Neural progenitor cell (in vitro differentiated cells): Measurements from ENCODE around the gene UNC13C. TPM values are rescaled to one million over a fixed set of nuclear protein-coding genes. Genes with fewer than 3 reads are reported as not detected.
"Not testable (repeated sequence)": the region's sequence is repeated elsewhere in the genome, so short reads cannot be mapped to it uniquely, and the experiment has no call there.

ENCODE experiments used
- DNase-seq: peaks from one replicate; pipeline ENCODE4 v3.0.0-alpha.2; 2016; ENCODE audit warnings: low spot score
- H2AFZ ChIP-seq: fragments of 200-600 bp; sonication (generic); replicated peaks from 2 replicates; pipeline ENCODE4 v1.6.1; 2016; ENCODE audit warnings: antibody characterized with exemption
- H3F3A ChIP-seq: fragments of 200-600 bp; sonication (generic); 2 replicates; pipeline ENCODE4 v1.6.1; 2016; ENCODE audit warnings: antibody characterized with exemption, low read depth
- H3K27ac ChIP-seq: fragments of 200-600 bp; sonication (generic); 2 replicates; pipeline ENCODE4 v1.5.1; 2016; ENCODE audit warnings: mild to moderate bottlenecking
- H3K27me3 ChIP-seq: fragments of 200-600 bp; sonication (generic); 2 replicates; pipeline ENCODE4 v1.6.1; 2016; ENCODE audit warnings: mild to moderate bottlenecking, moderate library complexity
- H3K36me3 ChIP-seq: fragments of 200-600 bp; sonication (generic); 2 replicates; pipeline ENCODE4 v1.5.1; 2016
- H3K4me1 ChIP-seq: fragments of 200-600 bp; sonication (generic); 2 replicates; pipeline ENCODE4 v1.6.1; 2016; ENCODE audit warnings: mixed run types
- H3K4me2 ChIP-seq: fragments of 200-600 bp; sonication (generic); 2 replicates; pipeline ENCODE4 v1.6.1; 2016
- H3K4me3 ChIP-seq: fragments of 200-600 bp; sonication (generic); 2 replicates; pipeline ENCODE4 v1.5.1; 2016
- H3K79me2 ChIP-seq: fragments of 200-600 bp; sonication (generic); 2 replicates; pipeline ENCODE4 v1.6.1; 2016; ENCODE audit warnings: low read depth
- H3K9ac ChIP-seq: fragments of 200-600 bp; sonication (generic); 2 replicates; pipeline ENCODE4 v1.6.1; 2016
- H3K9me3 ChIP-seq: fragments of 200-600 bp; sonication (generic); 2 replicates; pipeline ENCODE4 v1.5.1; 2016; ENCODE audit warnings: low read depth
- H4K20me1 ChIP-seq: fragments of 200-600 bp; sonication (generic); 2 replicates; pipeline ENCODE4 v1.6.1; 2016; ENCODE audit warnings: low read depth
- H3K27ac Mint-ChIP-seq: 3 replicates; pipeline ENCODE4 v1.8.0; 2021; ENCODE audit warnings: mixed read lengths
- H3K27me3 Mint-ChIP-seq: 2 replicates; pipeline ENCODE4 v1.8.0; 2022; ENCODE audit warnings: low read depth, mild to moderate bottlenecking, inconsistent platforms, moderate library complexity, mixed read lengths; ENCODE audit not compliant: insufficient read depth
- H3K36me3 Mint-ChIP-seq: 3 replicates; pipeline ENCODE4 v1.8.0; 2021; ENCODE audit warnings: mixed read lengths
- H3K4me1 Mint-ChIP-seq: 3 replicates; pipeline ENCODE4 v1.8.0; 2021; ENCODE audit warnings: mixed read lengths
- H3K4me3 Mint-ChIP-seq: 3 replicates; pipeline ENCODE4 v1.8.0; 2021; ENCODE audit warnings: mild to moderate bottlenecking, moderate library complexity, mixed read lengths
- H3K9me3 Mint-ChIP-seq: 3 replicates; pipeline ENCODE4 v1.8.0; 2020; ENCODE audit warnings: mixed read lengths
- CTCF ChIP-seq: fragments of 200-600 bp; sonication (generic); IDR thresholded peaks from 2 replicates; pipeline ENCODE4 v1.5.1; 2017; ENCODE audit warnings: antibody characterized with exemption, mild to moderate bottlenecking
- EZH2 ChIP-seq: fragments of 200-600 bp; sonication (generic); IDR thresholded peaks from 2 replicates; pipeline ENCODE4 v1.6.1; 2017; ENCODE audit warnings: antibody characterized with exemption, mild to moderate bottlenecking, moderate library complexity
- EZH2phosphoT487 ChIP-seq: fragments of 200-600 bp; sonication (generic); IDR thresholded peaks from 2 replicates; pipeline ENCODE4 v1.6.1; 2017; ENCODE audit warnings: antibody characterized with exemption
- total RNA-seq: library from RNA; depleted of rRNA; stranded (reverse); fragments of >200 nt; gene quantifications from 2 replicates; pipeline ENCODE4 v1.2.3, GENCODE V29; 2015; ENCODE audit warnings: low replicate concordance

The UNC13C gene
- 0.03 TPM in 1 of 2 replicates, not detected in the other for total RNA-seq

GRCh38 chr15:53978253-53978906 lies at the start of gene UNC13C:
UNC13C (plus strand) TSS chr15:53978441; CDS start chr15:54012904, 34,463 bp downstream.
- H3K9ac ChIP-seq = no peak within 1 kb of the TSS
- H3K4me3 ChIP-seq = peak within 1 kb of the TSS; percentile 39
- TF ChIP-seq CTCF (no peak), EZH2phosphoT487 (no peak), EZH2 (no peak)
- Mint-ChIP-seq H3K9me3 (no peaks in the 10 kb centered on the region), H3K27me3 (peaks cover 10% of the 10 kb centered on the region), H3K4me1 (peaks cover 11% of the 10 kb centered on the region), H3K4me3 (peak within 1 kb of the TSS; percentile 88), H3K36me3 (no peaks in the 10 kb centered on the region), H3K27ac (no peak within 1 kb of the TSS)
- H3F3A ChIP-seq = no peaks in the 10 kb centered on the region
- peak within 1 kb of the TSS; percentile 59 for H3K4me2 ChIP-seq
- H3K27ac ChIP-seq = no peak within 1 kb of the TSS
- no peaks in the 10 kb centered on the region for H4K20me1 ChIP-seq
- no peaks in the 10 kb centered on the region for H3K4me1 ChIP-seq
- H3K36me3 ChIP-seq = no peaks in the 10 kb centered on the region
- no peak within 1 kb of the TSS for H2AFZ ChIP-seq
- H3K79me2 ChIP-seq = no peaks in the 10 kb centered on the region
- peak; percentile 51 for DNase-seq
- H3K9me3 ChIP-seq = peaks cover 4% of the 10 kb centered on the region
- peaks cover 23% of the 10 kb centered on the region for H3K27me3 ChIP-seq

- TF ChIP-seq EZH2phosphoT487 (no peak), EZH2 (no peak)
- H4K20me1 ChIP-seq = no peaks in the 10 kb centered on the region
- H3K9me3 Mint-ChIP-seq = peaks cover 24% of the 10 kb centered on the region
- no peak overlapping the region for H3K27ac ChIP-seq
- H3K4me3 Mint-ChIP-seq = no peak overlapping the region
- no peaks in the 10 kb centered on the region for H3K79me2 ChIP-seq
- H3K27ac Mint-ChIP-seq = no peak overlapping the region
- no peak overlapping the region for H2AFZ ChIP-seq
- H3K36me3 ChIP-seq = no peaks in the 10 kb centered on the region
- no peak overlapping the region for H3K9ac ChIP-seq
- no peaks in the 10 kb centered on the region for H3K27me3 ChIP-seq
- H3K9me3 ChIP-seq = peaks cover 7% of the 10 kb centered on the region
- no peaks in the 10 kb centered on the region for H3K4me1 Mint-ChIP-seq
- H3K4me2 ChIP-seq = no peak overlapping the region
- H3K36me3 Mint-ChIP-seq = no peaks in the 10 kb centered on the region
- H3F3A ChIP-seq = no peaks in the 10 kb centered on the region
- no peak for DNase-seq
- no peaks in the 10 kb centered on the region for H3K27me3 Mint-ChIP-seq
- H3K4me3 ChIP-seq = no peak overlapping the region
- no peaks in the 10 kb centered on the region for H3K4me1 ChIP-seq
Observed at GRCh38 chr15:53936137-53936536, 42.1 kb upstream of the UNC13C start.

GRCh38 chr15:53937632-53938031 lies 40.6 kb upstream of the UNC13C start:
- not testable (repeated sequence) for H2AFZ ChIP-seq, H3K79me2 ChIP-seq, H3K36me3 Mint-ChIP-seq, H3K4me3 ChIP-seq, H3K27me3 ChIP-seq, DNase-seq, H3K4me2 ChIP-seq, H3K27me3 Mint-ChIP-seq, H3F3A ChIP-seq, H3K9ac ChIP-seq, H4K20me1 ChIP-seq, H3K4me1 Mint-ChIP-seq, H3K9me3 ChIP-seq, H3K27ac Mint-ChIP-seq, H3K27ac ChIP-seq, H3K4me3 Mint-ChIP-seq, H3K36me3 ChIP-seq, H3K4me1 ChIP-seq
- H3K9me3 Mint-ChIP-seq = peaks cover 24% of the 10 kb centered on the region

GRCh38 chr15:53950572-53950971 lies 27.7 kb upstream of the UNC13C start:
- no peak overlapping the region for H3K27ac Mint-ChIP-seq
- H3K9me3 Mint-ChIP-seq = peaks cover 6% of the 10 kb centered on the region
- H3K36me3 ChIP-seq = no peaks in the 10 kb centered on the region
- H3K4me1 ChIP-seq = no peaks in the 10 kb centered on the region
- TF ChIP-seq EZH2 (no peak), EZH2phosphoT487 (no peak), CTCF (no peak)
- no peak overlapping the region for H3K27ac ChIP-seq
- H4K20me1 ChIP-seq = no peaks in the 10 kb centered on the region
- no peak overlapping the region for H2AFZ ChIP-seq
- H3K4me2 ChIP-seq = no peak overlapping the region
- no peak overlapping the region for H3K9ac ChIP-seq
- no peaks in the 10 kb centered on the region for H3K27me3 Mint-ChIP-seq
- H3K4me1 Mint-ChIP-seq = no peaks in the 10 kb centered on the region
- DNase-seq = no peak
- no peak overlapping the region for H3K4me3 ChIP-seq
- no peaks in the 10 kb centered on the region for H3K36me3 Mint-ChIP-seq
- H3K27me3 ChIP-seq = no peaks in the 10 kb centered on the region
- no peaks in the 10 kb centered on the region for H3F3A ChIP-seq
- H3K9me3 ChIP-seq = peaks cover 7% of the 10 kb centered on the region
- no peaks in the 10 kb centered on the region for H3K79me2 ChIP-seq
- H3K4me3 Mint-ChIP-seq = no peak overlapping the region
